HepG2 (cell line): ENCODE measurements around the gene SLC6A7. TPM values are rescaled to one million over a fixed set of nuclear protein-coding genes. Genes with fewer than 3 reads are reported as not detected.

Source experiments
- ATAC-seq: fragments of 200-7000 bp; cut with Tn5 transposase; 3 replicates; pipeline ENCODE4 v1.9.1; 2020; ENCODE audit warnings: mild to moderate bottlenecking, moderate library complexity
- BruUV-seq: library from RNA; stranded (reverse); fragments of 400-500 nt; replicated peaks from 2 replicates; lab custom pipeline; 2021; lab: Mats Ljungman, UMichigan
- CTCF ChIA-PET: fragments of 300-600 bp; formaldehyde crosslinking; extraction: SDS; loops from one replicate; lab custom pipeline; 2021; ENCODE audit warnings: low total read pairs, inconsistent platforms, low intra/inter-chr PET ratio; lab: Yijun Ruan, JAX
- POLR2A ChIA-PET: fragments of 350-600 bp; sonication (Branson Sonifier 250); formaldehyde crosslinking; loops from one replicate; lab custom pipeline; 2020; ENCODE audit warnings: antibody characterized with exemption, inconsistent platforms; lab: Yijun Ruan, JAX
- DNase-seq: peaks from one replicate; pipeline ENCODE4 v3.0.0-alpha.2; 2015; ENCODE audit warnings: low spot score
- FAIRE-seq: peaks from 3 replicates; lab custom pipeline; 2011; peaks lifted over from hg19 to GRCh38; lab: Jason Lieb, UNC
- H2AFZ ChIP-seq: one replicate; pipeline ENCODE4 v1.6.1; 2011; ENCODE audit warnings: low read length, inconsistent platforms
- H3K27ac ChIP-seq: fragments of 300-600 bp; 3 replicates; pipeline ENCODE4 v1.8.0; 2011; ENCODE audit warnings: mixed run types, mild to moderate bottlenecking, mixed read lengths, low read length, inconsistent platforms; ENCODE audit not compliant: insufficient read depth; ENCODE audit errors: extremely low read length
- H3K27me3 ChIP-seq, 2 experiments: fragments of 200-600 bp in 1 of 2; 2 replicates in 1 of 2; 3 replicates in 1 of 2; pipeline versions ENCODE4 v1.6.0 to v1.8.0; 2011; ENCODE audit warnings: low read length in 2 of 2, mild to moderate bottlenecking in 2 of 2, moderate library complexity in 2 of 2, inconsistent platforms in 1 of 2; ENCODE audit not compliant: insufficient read depth in 2 of 2, control insufficient read depth in 1 of 2
- H3K36me3 ChIP-seq, 2 experiments: fragments of 200-600 bp in 1 of 2; replicated peaks in 1 of 2; 2 replicates in 1 of 2; 3 replicates in 1 of 2; pipeline versions ENCODE4 v1.5.1 to v1.8.0; 2011; ENCODE audit warnings: low read length in 2 of 2, inconsistent platforms in 1 of 2; ENCODE audit not compliant: insufficient read depth in 2 of 2, control insufficient read depth in 1 of 2
- H3K4me1 ChIP-seq: 2 replicates; pipeline ENCODE4 v1.5.1; 2012; ENCODE audit warnings: low read length, inconsistent platforms; ENCODE audit not compliant: insufficient read depth
- H3K4me2 ChIP-seq: 2 replicates; pipeline ENCODE4 v1.6.0; 2011; ENCODE audit warnings: low read depth, low read length, inconsistent platforms
- H3K4me3 ChIP-seq, 3 experiments: fragments of 200-600 bp in 1 of 3; sonication (generic), shearing (Covaris generic) in 1 of 3; replicated peaks in 1 of 3; 2 replicates each; pipeline ENCODE4 v1.5.1; 2011 to 2016; ENCODE audit warnings: low read length in 3 of 3, inconsistent platforms in 2 of 3, low read depth in 2 of 3, mild to moderate bottlenecking in 2 of 3, control low read depth in 1 of 3, mixed read lengths in 1 of 3; ENCODE audit not compliant: insufficient read depth in 1 of 3
- H3K79me2 ChIP-seq: one replicate; pipeline ENCODE4 v1.6.1; 2011; ENCODE audit warnings: low read length, inconsistent platforms; ENCODE audit not compliant: insufficient read depth
- H3K9ac ChIP-seq: 2 replicates; pipeline ENCODE4 v1.6.0; 2011; ENCODE audit warnings: mild to moderate bottlenecking, low read depth, low read length, inconsistent platforms; ENCODE audit not compliant: insufficient read depth
- H3K9me3 ChIP-seq: 2 replicates; pipeline ENCODE4 v1.5.1; 2012; ENCODE audit warnings: mild to moderate bottlenecking, low read length
- H4K20me1 ChIP-seq: 2 replicates; pipeline ENCODE4 v1.6.0; 2011; ENCODE audit warnings: inconsistent platforms, mild to moderate bottlenecking, low read length, moderate library complexity; ENCODE audit not compliant: insufficient read depth
- ATF1 ChIP-seq: IDR thresholded peaks from 2 replicates; pipeline ENCODE4 v1.6.1; 2016; ENCODE audit warnings: mild to moderate bottlenecking, control low read depth
- CHD2 ChIP-seq: IDR thresholded peaks from 2 replicates; pipeline ENCODE4 v1.6.1; 2011; ENCODE audit warnings: low read depth, low read length, improper control_type of control experiment
- HOXA9 ChIP-seq: sonication (generic); formaldehyde crosslinking; IDR thresholded peaks from 2 replicates; pipeline ENCODE4 v1.8.1; 2022; ENCODE audit warnings: missing genetic modification reagents, mild to moderate bottlenecking, moderate library complexity, borderline replicate concordance
- KAT8 ChIP-seq: IDR thresholded peaks from 2 replicates; pipeline ENCODE4 v1.6.1; 2016; ENCODE audit warnings: missing genetic modification reagents, missing compliant biosample characterization
- MXD4 ChIP-seq: IDR thresholded peaks from 2 replicates; pipeline ENCODE4 v1.6.1; 2016; ENCODE audit warnings: mild to moderate bottlenecking, missing biosample characterization, missing genetic modification reagents
- NR2F1 ChIP-seq, 2 experiments: fragments of 450-650 bp in 1 of 2; formaldehyde crosslinking in 1 of 2; IDR thresholded peaks; 2 replicates each; pipeline versions ENCODE4 v1.5.0 to v1.6.1; 2016 to 2020; ENCODE audit warnings: mild to moderate bottlenecking in 1 of 2, missing compliant biosample characterization in 1 of 2, missing genetic modification reagents in 1 of 2, moderate library complexity in 1 of 2
- RBM39 ChIP-seq: fragments of 200-400 bp; formaldehyde crosslinking; IDR thresholded peaks from one replicate; pipeline ENCODE4 v1.6.1; 2018; ENCODE audit warnings: antibody characterized with exemption, mild to moderate bottlenecking, low read depth, low read length; ENCODE audit not compliant: poor library complexity, severe bottlenecking
- THRA ChIP-seq: sonication (generic); formaldehyde crosslinking; IDR thresholded peaks from 2 replicates; pipeline ENCODE4 v1.4.0; 2020; ENCODE audit warnings: missing genetic modification reagents, borderline replicate concordance
- ZBTB7B ChIP-seq: sonication (generic); formaldehyde crosslinking; IDR thresholded peaks from 2 replicates; pipeline ENCODE4 v1.4.0; 2020; ENCODE audit warnings: missing genetic modification reagents
- ZFP37 ChIP-seq: sonication (generic); formaldehyde crosslinking; IDR thresholded peaks from 2 replicates; pipeline ENCODE4 v1.4.0; 2020; ENCODE audit warnings: missing genetic modification reagents, borderline replicate concordance
- ZKSCAN8 ChIP-seq: IDR thresholded peaks from 2 replicates; pipeline ENCODE4 v1.6.1; 2016; ENCODE audit warnings: borderline replicate concordance, missing genetic modification reagents, missing compliant biosample characterization
- ZNF101 ChIP-seq: sonication (generic); formaldehyde crosslinking; IDR thresholded peaks from 2 replicates; pipeline ENCODE4 v1.4.0; 2020; ENCODE audit warnings: mild to moderate bottlenecking, low read depth, missing genetic modification reagents, borderline replicate concordance
- ZNF292 ChIP-seq: sonication (generic); formaldehyde crosslinking; IDR thresholded peaks from 2 replicates; pipeline ENCODE4 v1.8.1; 2022; ENCODE audit warnings: mild to moderate bottlenecking, low read depth, missing genetic modification reagents, borderline replicate concordance
- ZNF451 ChIP-seq: sonication (generic); formaldehyde crosslinking; IDR thresholded peaks from 2 replicates; pipeline ENCODE4 v1.5.0; 2020; ENCODE audit warnings: mild to moderate bottlenecking, missing genetic modification reagents
- ZNF644 ChIP-seq: IDR thresholded peaks from 2 replicates; pipeline ENCODE4 v1.6.1; 2016; ENCODE audit warnings: low read depth
- ZNF792 ChIP-seq: IDR thresholded peaks from 2 replicates; pipeline ENCODE4 v1.6.1; 2016
- ZSCAN31 ChIP-seq: sonication (generic); formaldehyde crosslinking; IDR thresholded peaks from 2 replicates; pipeline ENCODE4 v1.5.0; 2020; ENCODE audit warnings: low read depth, mild to moderate bottlenecking, missing genetic modification reagents
- WGBS: methylation state at CpG from one replicate; pipeline ENCODE4 v1.1.6; 2017; ENCODE audit warnings: low lambda C conversion rate; 5-methylcytosine and 5-hydroxymethylcytosine counted together
- in situ Hi-C: cut with HindIII; loops from 2 replicates; pipeline ENCODE4 v1.10.0; 2017; ENCODE audit warnings: low pct_unique_long_range_greater_than_20kb; ENCODE audit not compliant: extremely low pct_ligation_motif_present
- intact Hi-C: fragments of 100-400 bp; cut with micrococcal nuclease; formaldehyde crosslinking; loops from one replicate; pipeline ENCODE4 v1.10.0; 2022; ENCODE audit not compliant: unreplicated experiment
- polyA plus RNA-seq, 8 experiments: library from polyadenylated mRNA; depleted of rRNA in 3 of 8; stranded (reverse) in 7 of 8; unstranded in 1 of 8; fragments of >200 nt; fragmentation: Illumina TruSeq in 4 of 8; extraction: Trizol in 4 of 8; gene quantifications; 2 replicates each; pipeline versions ENCODE4 v1.2.1 to v1.2.3, GENCODE V29; 2011 to 2016; ENCODE audit warnings: low read depth in 4 of 8, missing spikeins in 1 of 8, mixed read lengths in 1 of 8; ENCODE audit not compliant: insufficient read depth in 1 of 8
- total RNA-seq, 5 experiments: library from RNA; depleted of rRNA; stranded (reverse); fragments of >200 nt; fragmentation: Illumina TruSeq; extraction: Trizol; gene quantifications; 2 replicates each; pipeline ENCODE4 v1.2.3, GENCODE V29; 2016; ENCODE audit warnings: low read depth in 1 of 5
- TF ChIP-seq, protein P1 (sequence below): sonication (generic); formaldehyde crosslinking; IDR thresholded peaks from 2 replicates; pipeline ENCODE4 v1.4.0; 2020; ENCODE audit warnings: mild to moderate bottlenecking, missing genetic modification reagents

Gene SLC6A7
- total and polyA plus RNA-seq, 2 of the 13 experiments (the other 11 are each of a cell fraction or from before 2014, with no cell fraction given): not detected

GRCh38 chr5:150208187-150209098 lies 18.6 kb downstream of the SLC6A7 start:
- no peaks in the 10 kb centered on the region for H3K9me3 ChIP-seq
- BruUV-seq: no TSS peak
- no peak overlapping the region for H3K9ac ChIP-seq
- TF ChIP-seq ZNF451 (no peak), ZNF644 (no peak), CHD2 (no peak), ZSCAN31 (no peak), HOXA9 (CRISPR knock-in tag) (no peak), MXD4 (no peak), ZBTB7B (CRISPR knock-in tag) (no peak), NR2F1 (CRISPR knock-in tag; IDR thresholded peaks at IDR 0.05) (no peak), KAT8 (CRISPR knock-in tag) (no peak), ATF1 (CRISPR knock-in tag) (no peak), ZKSCAN8 (CRISPR knock-in tag) (no peak), ZFP37 (CRISPR knock-in tag) (no peak), THRA (no peak), ZNF101 (no peak), ZNF792 (no peak), RBM39 (no peak), ZNF292 (CRISPR knock-in tag) (no peak)
- TF ChIP-seq, protein P1, sequence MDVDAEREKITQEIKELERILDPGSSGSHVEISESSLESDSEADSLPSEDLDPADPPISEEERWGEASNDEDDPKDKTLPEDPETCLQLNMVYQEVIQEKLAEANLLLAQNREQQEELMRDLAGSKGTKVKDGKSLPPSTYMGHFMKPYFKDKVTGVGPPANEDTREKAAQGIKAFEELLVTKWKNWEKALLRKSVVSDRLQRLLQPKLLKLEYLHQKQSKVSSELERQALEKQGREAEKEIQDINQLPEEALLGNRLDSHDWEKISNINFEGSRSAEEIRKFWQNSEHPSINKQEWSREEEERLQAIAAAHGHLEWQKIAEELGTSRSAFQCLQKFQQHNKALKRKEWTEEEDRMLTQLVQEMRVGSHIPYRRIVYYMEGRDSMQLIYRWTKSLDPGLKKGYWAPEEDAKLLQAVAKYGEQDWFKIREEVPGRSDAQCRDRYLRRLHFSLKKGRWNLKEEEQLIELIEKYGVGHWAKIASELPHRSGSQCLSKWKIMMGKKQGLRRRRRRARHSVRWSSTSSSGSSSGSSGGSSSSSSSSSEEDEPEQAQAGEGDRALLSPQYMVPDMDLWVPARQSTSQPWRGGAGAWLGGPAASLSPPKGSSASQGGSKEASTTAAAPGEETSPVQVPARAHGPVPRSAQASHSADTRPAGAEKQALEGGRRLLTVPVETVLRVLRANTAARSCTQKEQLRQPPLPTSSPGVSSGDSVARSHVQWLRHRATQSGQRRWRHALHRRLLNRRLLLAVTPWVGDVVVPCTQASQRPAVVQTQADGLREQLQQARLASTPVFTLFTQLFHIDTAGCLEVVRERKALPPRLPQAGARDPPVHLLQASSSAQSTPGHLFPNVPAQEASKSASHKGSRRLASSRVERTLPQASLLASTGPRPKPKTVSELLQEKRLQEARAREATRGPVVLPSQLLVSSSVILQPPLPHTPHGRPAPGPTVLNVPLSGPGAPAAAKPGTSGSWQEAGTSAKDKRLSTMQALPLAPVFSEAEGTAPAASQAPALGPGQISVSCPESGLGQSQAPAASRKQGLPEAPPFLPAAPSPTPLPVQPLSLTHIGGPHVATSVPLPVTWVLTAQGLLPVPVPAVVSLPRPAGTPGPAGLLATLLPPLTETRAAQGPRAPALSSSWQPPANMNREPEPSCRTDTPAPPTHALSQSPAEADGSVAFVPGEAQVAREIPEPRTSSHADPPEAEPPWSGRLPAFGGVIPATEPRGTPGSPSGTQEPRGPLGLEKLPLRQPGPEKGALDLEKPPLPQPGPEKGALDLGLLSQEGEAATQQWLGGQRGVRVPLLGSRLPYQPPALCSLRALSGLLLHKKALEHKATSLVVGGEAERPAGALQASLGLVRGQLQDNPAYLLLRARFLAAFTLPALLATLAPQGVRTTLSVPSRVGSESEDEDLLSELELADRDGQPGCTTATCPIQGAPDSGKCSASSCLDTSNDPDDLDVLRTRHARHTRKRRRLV (CRISPR knock-in tag): no peak
- TF ChIP-seq, all 625 proteins: peak for 0
- DNase-seq (no peak), ATAC-seq (no peak), FAIRE-seq (no peak)
- H3K79me2 ChIP-seq: no peaks in the 10 kb centered on the region
- no peaks in the 10 kb centered on the region for H3K4me1 ChIP-seq
- no peaks in the 10 kb centered on the region for H4K20me1 ChIP-seq
- H3K4me3 ChIP-seq: no peak overlapping the region
- WGBS: 58% methylated on average over 16 of the region's 19 CpGs
- intact Hi-C loops: no loop called here
- peaks cover 11 to 79% of the 10 kb centered on the region in 2 experiments; a peak in 4 of 5 replicates for H3K27me3 ChIP-seq
- H3K27ac ChIP-seq: no peak overlapping the region
- no peak overlapping the region for H2AFZ ChIP-seq
- H3K36me3 ChIP-seq: no peaks in the 10 kb centered on the region
- no peak overlapping the region for H3K4me2 ChIP-seq
- in situ Hi-C loops: no loop called here
- ChIA-PET CTCF (no interaction called here), POLR2A (no interaction called here)
